HEK293 (cell line): ENCODE measurements around the gene HM13.
A peak's percentile ranks its signal among the peaks of the same experiment; 100 is the strongest.

Experiments
- CTCF ChIA-PET: fragments of 350-600 bp; formaldehyde crosslinking; extraction: SDS; loops from one replicate; lab custom pipeline; 2021; ENCODE audit warnings: antibody characterized with exemption; lab: Yijun Ruan, JAX
- POLR2A ChIA-PET: fragments of 300-600 bp; formaldehyde crosslinking; extraction: SDS; loops from one replicate; lab custom pipeline; 2020; ENCODE audit warnings: antibody characterized with exemption, inconsistent platforms; lab: Yijun Ruan, JAX
- H3K27ac ChIP-seq: fragments of 200-500 bp; sonication (Bioruptor generic); 2 replicates; pipeline ENCODE4 v1.5.1; 2014; ENCODE audit warnings: low read depth, low read length, control low read depth, inconsistent platforms; ENCODE audit errors: extremely low read depth
- H3K36me3 ChIP-seq, 2 experiments: fragments of 200-500 bp in 1 of 2; sonication (Bioruptor generic) in 1 of 2; 1 replicate in 1 of 2; 2 replicates in 1 of 2; pipeline ENCODE4 v1.5.1; 2014 to 2017; ENCODE audit warnings: inconsistent platforms in 2 of 2, low read length in 2 of 2; ENCODE audit not compliant: control insufficient read depth in 2 of 2, insufficient read depth in 1 of 2
- H3K4me1 ChIP-seq: fragments of 200-500 bp; sonication (Bioruptor generic); 2 replicates; pipeline ENCODE4 v1.5.1; 2014; ENCODE audit warnings: mild to moderate bottlenecking, low read length, inconsistent platforms; ENCODE audit not compliant: control insufficient read depth, insufficient read depth
- H3K4me3 ChIP-seq: 2 replicates; pipeline ENCODE4 v1.5.1; 2011; ENCODE audit warnings: low read depth, mild to moderate bottlenecking, control low read depth, low read length, moderate library complexity
- H3K9me3 ChIP-seq: fragments of 200-500 bp; sonication (Bioruptor generic); 2 replicates; pipeline ENCODE4 v1.5.1; 2014; ENCODE audit warnings: low read depth, low read length, inconsistent platforms; ENCODE audit not compliant: control insufficient read depth, insufficient read depth
- KLF17 ChIP-seq: fragments of 450-650 bp; formaldehyde crosslinking; IDR thresholded peaks from 2 replicates; pipeline ENCODE4 v1.5.1; 2016; ENCODE audit warnings: missing biosample characterization, missing genetic modification characterization
- MZF1 ChIP-seq: fragments of 450-650 bp; formaldehyde crosslinking; IDR thresholded peaks from 2 replicates; pipeline ENCODE4 v1.5.1; 2017; ENCODE audit warnings: missing biosample characterization, missing genetic modification characterization, borderline replicate concordance
- PRDM4 ChIP-seq: fragments of 450-650 bp; formaldehyde crosslinking; IDR thresholded peaks from 2 replicates; pipeline ENCODE4 v1.5.1; 2017; ENCODE audit warnings: missing biosample characterization, missing genetic modification characterization
- SP3 ChIP-seq: fragments of 450-650 bp; formaldehyde crosslinking; IDR thresholded peaks from 2 replicates; pipeline ENCODE4 v1.5.1; 2016; ENCODE audit warnings: missing biosample characterization, missing genetic modification characterization
- ZBTB11 ChIP-seq: fragments of 450-650 bp; formaldehyde crosslinking; conservative IDR thresholded peaks from 2 replicates; pipeline ENCODE4 v1.5.1; 2016; ENCODE audit warnings: low read depth, missing biosample characterization, missing genetic modification characterization
- ZNF214 ChIP-seq: fragments of 450-650 bp; formaldehyde crosslinking; IDR thresholded peaks from 2 replicates; pipeline ENCODE4 v1.5.1; 2017; ENCODE audit warnings: missing biosample characterization, mild to moderate bottlenecking, missing genetic modification characterization, borderline replicate concordance
- ZNF350 ChIP-seq: fragments of 450-650 bp; formaldehyde crosslinking; IDR thresholded peaks from 2 replicates; pipeline ENCODE4 v1.5.0; 2017; ENCODE audit warnings: missing biosample characterization, mild to moderate bottlenecking, missing genetic modification characterization
- ZNF529 ChIP-seq: fragments of 450-650 bp; formaldehyde crosslinking; IDR thresholded peaks from 2 replicates; pipeline ENCODE4 v1.5.1; 2017; ENCODE audit warnings: missing genetic modification characterization, missing biosample characterization; ENCODE audit not compliant: insufficient replicate concordance
- TF ChIP-seq, protein P1 (sequence below): fragments of 450-650 bp; formaldehyde crosslinking; IDR thresholded peaks from 2 replicates; pipeline ENCODE4 v1.5.1; 2016; ENCODE audit warnings: missing biosample characterization, missing genetic modification characterization
- TF ChIP-seq, protein P2 (sequence below): fragments of 450-650 bp; formaldehyde crosslinking; IDR thresholded peaks from 2 replicates; pipeline ENCODE4 v1.5.1; 2016; ENCODE audit warnings: missing biosample characterization, missing genetic modification characterization

HM13 gene

DNA sequence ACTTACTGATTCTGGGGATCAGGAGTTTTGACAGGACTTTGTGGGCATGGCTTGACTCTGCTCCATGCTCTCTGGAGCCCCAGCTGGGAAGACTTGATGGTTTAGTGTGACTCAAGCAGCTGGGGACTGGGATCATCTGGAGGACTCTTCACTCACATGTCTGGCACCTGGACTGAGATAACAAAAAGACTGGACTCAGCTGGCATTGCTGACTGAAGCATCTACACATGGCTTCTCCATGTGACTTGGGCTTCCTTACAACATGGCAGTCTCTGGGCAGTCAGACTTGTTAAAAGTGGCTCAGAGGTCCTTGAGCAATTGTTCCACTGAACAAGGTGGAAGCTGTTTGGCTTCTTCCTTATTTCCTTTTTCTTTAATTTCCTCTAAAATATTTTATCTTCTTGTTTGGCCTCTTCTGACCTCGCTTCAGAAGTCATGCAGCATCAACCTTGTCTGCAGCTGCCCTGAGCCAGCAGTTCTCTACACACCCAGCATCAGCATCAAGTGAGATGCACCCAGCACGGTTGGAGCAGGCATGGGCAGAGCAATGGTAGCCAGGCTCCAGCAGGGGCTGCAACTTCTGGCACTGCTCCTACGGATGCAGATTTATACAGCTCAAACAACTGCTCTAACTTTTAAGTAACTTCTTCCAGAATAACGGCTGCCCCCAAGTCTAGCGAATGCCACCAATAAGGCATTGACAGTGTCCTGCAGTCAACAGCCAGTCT lies 5.6 kb upstream of the HM13 start:
- CTCF ChIA-PET, result interaction anchor here (0.6 kb wide), 1 partner anchor 23 kb away, joined by 3 read pairs; no protein-coding TSS in a partner anchor
- H3K36me3 ChIP-seq, result no peaks in the 10 kb centered on the region
- no peak overlapping the region for H3K4me3 ChIP-seq
- H3K4me1 ChIP-seq, result no peaks in the 10 kb centered on the region
- H3K9me3 ChIP-seq, result no peaks in the 10 kb centered on the region
- no peak overlapping the region for H3K27ac ChIP-seq
- POLR2A ChIA-PET, result interaction anchor here (0.6 kb wide), 1 partner anchor 267 kb away, joined by 3 read pairs; no protein-coding TSS in a partner anchor
- TF ChIP-seq ZNF214 (tag by site-specific recombination) (no peak), PRDM4 (tag by site-specific recombination) (no peak), MZF1 (tag by site-specific recombination) (no peak), ZNF529 (tag by site-specific recombination) (no peak), ZNF350 (no peak)
- TF ChIP-seq, protein P1, sequence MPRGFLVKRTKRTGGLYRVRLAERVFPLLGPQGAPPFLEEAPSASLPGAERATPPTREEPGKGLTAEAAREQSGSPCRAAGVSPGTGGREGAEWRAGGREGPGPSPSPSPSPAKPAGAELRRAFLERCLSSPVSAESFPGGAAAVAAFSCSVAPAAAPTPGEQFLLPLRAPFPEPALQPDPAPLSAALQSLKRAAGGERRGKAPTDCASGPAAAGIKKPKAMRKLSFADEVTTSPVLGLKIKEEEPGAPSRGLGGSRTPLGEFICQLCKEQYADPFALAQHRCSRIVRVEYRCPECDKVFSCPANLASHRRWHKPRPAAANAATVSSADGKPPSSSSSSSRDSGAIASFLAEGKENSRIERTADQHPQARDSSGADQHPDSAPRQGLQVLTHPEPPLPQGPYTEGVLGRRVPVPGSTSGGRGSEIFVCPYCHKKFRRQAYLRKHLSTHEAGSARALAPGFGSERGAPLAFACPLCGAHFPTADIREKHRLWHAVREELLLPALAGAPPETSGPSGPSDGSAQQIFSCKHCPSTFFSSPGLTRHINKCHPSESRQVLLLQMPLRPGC (tag by site-specific recombination), result no peak
- TF ChIP-seq, protein P2, sequence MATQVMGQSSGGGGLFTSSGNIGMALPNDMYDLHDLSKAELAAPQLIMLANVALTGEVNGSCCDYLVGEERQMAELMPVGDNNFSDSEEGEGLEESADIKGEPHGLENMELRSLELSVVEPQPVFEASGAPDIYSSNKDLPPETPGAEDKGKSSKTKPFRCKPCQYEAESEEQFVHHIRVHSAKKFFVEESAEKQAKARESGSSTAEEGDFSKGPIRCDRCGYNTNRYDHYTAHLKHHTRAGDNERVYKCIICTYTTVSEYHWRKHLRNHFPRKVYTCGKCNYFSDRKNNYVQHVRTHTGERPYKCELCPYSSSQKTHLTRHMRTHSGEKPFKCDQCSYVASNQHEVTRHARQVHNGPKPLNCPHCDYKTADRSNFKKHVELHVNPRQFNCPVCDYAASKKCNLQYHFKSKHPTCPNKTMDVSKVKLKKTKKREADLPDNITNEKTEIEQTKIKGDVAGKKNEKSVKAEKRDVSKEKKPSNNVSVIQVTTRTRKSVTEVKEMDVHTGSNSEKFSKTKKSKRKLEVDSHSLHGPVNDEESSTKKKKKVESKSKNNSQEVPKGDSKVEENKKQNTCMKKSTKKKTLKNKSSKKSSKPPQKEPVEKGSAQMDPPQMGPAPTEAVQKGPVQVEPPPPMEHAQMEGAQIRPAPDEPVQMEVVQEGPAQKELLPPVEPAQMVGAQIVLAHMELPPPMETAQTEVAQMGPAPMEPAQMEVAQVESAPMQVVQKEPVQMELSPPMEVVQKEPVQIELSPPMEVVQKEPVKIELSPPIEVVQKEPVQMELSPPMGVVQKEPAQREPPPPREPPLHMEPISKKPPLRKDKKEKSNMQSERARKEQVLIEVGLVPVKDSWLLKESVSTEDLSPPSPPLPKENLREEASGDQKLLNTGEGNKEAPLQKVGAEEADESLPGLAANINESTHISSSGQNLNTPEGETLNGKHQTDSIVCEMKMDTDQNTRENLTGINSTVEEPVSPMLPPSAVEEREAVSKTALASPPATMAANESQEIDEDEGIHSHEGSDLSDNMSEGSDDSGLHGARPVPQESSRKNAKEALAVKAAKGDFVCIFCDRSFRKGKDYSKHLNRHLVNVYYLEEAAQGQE (tag by site-specific recombination), result no peak

DNA sequence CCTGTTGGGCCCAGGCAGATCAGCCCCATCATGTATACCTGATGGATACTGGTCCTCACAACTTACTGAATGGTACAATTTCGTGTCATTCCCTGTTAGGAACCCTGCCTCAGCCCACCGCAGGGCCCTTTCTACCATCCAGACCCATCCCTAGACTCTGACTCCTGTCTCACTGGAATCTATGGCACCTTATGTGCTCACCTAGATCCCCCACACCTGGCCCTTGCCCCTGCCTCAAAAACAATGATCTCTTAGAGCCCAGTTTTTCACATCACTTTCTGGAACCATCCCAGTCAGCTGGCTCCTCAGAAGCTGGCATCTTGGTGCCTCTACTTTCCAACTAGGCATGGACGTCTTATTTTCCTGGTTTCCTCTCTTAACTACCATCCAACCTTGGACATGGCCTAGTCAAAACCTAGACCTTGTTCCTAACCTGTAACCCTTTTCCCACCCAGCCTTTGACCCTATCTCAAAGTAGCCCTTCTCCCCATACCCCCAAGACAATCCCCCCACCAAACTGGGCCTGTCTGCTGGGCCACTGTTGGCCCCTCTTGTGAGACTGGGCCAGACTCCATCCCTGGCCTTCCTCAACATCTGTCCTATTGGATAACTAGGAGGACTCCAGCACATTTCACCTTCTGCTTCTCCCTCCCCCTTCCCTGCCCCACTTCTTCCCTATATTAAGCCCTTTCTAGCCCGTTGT lies 981 bp downstream of the HM13 start:
- no peaks in the 10 kb centered on the region for H3K9me3 ChIP-seq
- ChIA-PET POLR2A (interaction anchor here (0.9 kb wide), 1 partner anchor 191 kb away, joined by 3 read pairs; no protein-coding TSS in a partner anchor), CTCF (interaction anchor here (1.0 to 1.4 kb wide), 3 partner anchors 12 to 75 kb away, joined by 3 to 6 read pairs (median 3); partner anchors contain the start of gene DEFB123)
- H3K36me3 ChIP-seq, result peaks cover 0 to 34% of the 10 kb centered on the region in 2 experiments; a peak in 2 of 3 replicates
- H3K4me3 ChIP-seq, result peak overlapping the region; percentile 65
- H3K4me1 ChIP-seq, result peaks cover 2% of the 10 kb centered on the region; the same call in 1 of the 2 replicates
- TF ChIP-seq SP3 (tag by site-specific recombination) (peak; percentile 41; the same call in 1 of the 2 replicates), KLF17 (tag by site-specific recombination) (no peak), ZBTB11 (tag by site-specific recombination) (0 out of 2 replicates have a peak, but pooled peaks have one; percentile 6)
- H3K27ac ChIP-seq, result peak overlapping the region; percentile 61; the same call in 1 of the 2 replicates
